Glutamatergic neuron (in vitro differentiated cells): Measurements from ENCODE around the gene SHF. TPM values are rescaled to one million over a fixed set of nuclear protein-coding genes. Genes with fewer than 3 reads are reported as not detected.
A peak's percentile ranks its signal among the peaks of the same experiment; 100 is the strongest.

Experiments
- DNase-seq: peaks from one replicate; pipeline ENCODE4 v3.0.0; 2022
- H3K27ac Mint-ChIP-seq: one replicate; pipeline ENCODE4 v1.8.0; 2020; ENCODE audit warnings: mild to moderate bottlenecking, mixed read lengths, inconsistent platforms; ENCODE audit not compliant: unreplicated experiment
- H3K27me3 Mint-ChIP-seq: one replicate; pipeline ENCODE4 v1.8.0; 2020; ENCODE audit warnings: mild to moderate bottlenecking, moderate library complexity, mixed read lengths, inconsistent platforms; ENCODE audit not compliant: unreplicated experiment
- H3K36me3 Mint-ChIP-seq: one replicate; pipeline ENCODE4 v1.8.0; 2020; ENCODE audit warnings: mild to moderate bottlenecking, mixed read lengths, inconsistent platforms; ENCODE audit not compliant: unreplicated experiment
- H3K4me1 Mint-ChIP-seq: one replicate; pipeline ENCODE4 v1.8.0; 2020; ENCODE audit warnings: mild to moderate bottlenecking, low read depth, mixed read lengths, inconsistent platforms; ENCODE audit not compliant: unreplicated experiment
- H3K4me3 Mint-ChIP-seq: one replicate; pipeline ENCODE4 v1.8.0; 2020; ENCODE audit warnings: mild to moderate bottlenecking, mixed read lengths, inconsistent platforms; ENCODE audit not compliant: unreplicated experiment
- H3K9me3 Mint-ChIP-seq: one replicate; pipeline ENCODE4 v1.8.0; 2020; ENCODE audit warnings: mild to moderate bottlenecking, moderate library complexity, mixed read lengths, inconsistent platforms; ENCODE audit not compliant: unreplicated experiment
- CTCF ChIP-seq: fragments of 200-600 bp; sonication (generic); IDR thresholded peaks from one replicate; pipeline ENCODE4 v1.5.0; 2021; ENCODE audit not compliant: partially characterized antibody, unreplicated experiment
- total RNA-seq: library from RNA; stranded (reverse); fragmentation: NEBNext Ultra II Directional; extraction: Animal tissue kit (Norgen Biotek cat#: 25700); gene quantifications from one replicate; pipeline ENCODE4 v1.2.1, GENCODE V29; 2021; ENCODE audit not compliant: unreplicated experiment

The SHF gene
- total RNA-seq, 1 donor from 2014 or later: 309 TPM

- peaks cover 31% of the 10 kb centered on the region for H3K27me3 Mint-ChIP-seq
Measured at GRCh38 chr15:45130291-45131000, 57.3 kb downstream of the SHF start.

GRCh38 chr15:45129651-45130129, 58.1 kb downstream of the SHF start, which contains the start of the genes DUOX1 and DUOXA1:
Gene DUOX1, plus strand, starts transcription at chr15:45129994. Its CDS starts 1,973 bp downstream, at chr15:45131967.
Gene DUOXA1, minus strand, starts transcription at chr15:45129879. Its CDS starts 6,865 bp downstream, at chr15:45123014.
- Mint-ChIP-seq H3K36me3 (no peaks in the 10 kb centered on the region), H3K27ac (no peak within 1 kb of the TSS), H3K4me3 (peak within 1 kb of the TSS; percentile 44), H3K4me1 (peaks cover 1% of the 10 kb centered on the region), H3K27me3 (peaks cover 33% of the 10 kb centered on the region), H3K9me3 (peaks cover 4% of the 10 kb centered on the region)
- TF ChIP-seq CTCF: no peak
- DNase-seq: no peak

More at GRCh38 chr15:45130291-45131000, 57.3 kb downstream of the SHF start:
- Mint-ChIP-seq H3K4me1 (peaks cover 2% of the 10 kb centered on the region), H3K9me3 (peaks cover 5% of the 10 kb centered on the region), H3K36me3 (no peaks in the 10 kb centered on the region), H3K27ac (no peak overlapping the region), H3K4me3 (no peak overlapping the region)
- DNase-seq: no peak
- TF ChIP-seq CTCF: no peak

GRCh38 chr15:45128971-45129639, 58.7 kb downstream of the SHF start:
- H3K9me3 Mint-ChIP-seq: peaks cover 3% of the 10 kb centered on the region
- H3K27me3 Mint-ChIP-seq: peaks cover 31% of the 10 kb centered on the region
- H3K27ac Mint-ChIP-seq: no peak overlapping the region
- no peak overlapping the region for H3K4me3 Mint-ChIP-seq
- H3K36me3 Mint-ChIP-seq: no peaks in the 10 kb centered on the region
- no peak for DNase-seq
- no peaks in the 10 kb centered on the region for H3K4me1 Mint-ChIP-seq
- TF ChIP-seq CTCF: no peak

GRCh38 chr15:45126535-45127158, 61.1 kb downstream of the SHF start:
- H3K36me3 Mint-ChIP-seq: no peaks in the 10 kb centered on the region
- TF ChIP-seq CTCF: peak; percentile 68
- H3K4me1 Mint-ChIP-seq: no peaks in the 10 kb centered on the region
- no peak for DNase-seq
- H3K27ac Mint-ChIP-seq: no peak overlapping the region
- peaks cover 17% of the 10 kb centered on the region for H3K27me3 Mint-ChIP-seq
- H3K9me3 Mint-ChIP-seq: peaks cover 2% of the 10 kb centered on the region
- H3K4me3 Mint-ChIP-seq: no peak overlapping the region
